ENCODE data around the gene LAIR1.

- TF ChIP-seq POLR2A (IDR thresholded peaks at IDR 0.05) (no peak), CTCF (IDR thresholded peaks at IDR 0.05 in 4 of 5, conservative IDR thresholded peaks at IDR 0.05 in 1 of 5) (no peak)
Observed at GRCh38 chr19:54335164-54335563, 29.6 kb downstream of the LAIR1 start.
